H9 (cell line): ENCODE results near the gene TSPO. TPM values are rescaled to one million over a fixed set of nuclear protein-coding genes. Genes with fewer than 3 reads are reported as not detected.

Source experiments
- DNase-seq: peaks from one replicate; pipeline ENCODE4 v3.0.0-alpha.2; 2017
- H2AFZ ChIP-seq: one replicate; pipeline ENCODE4 v1.6.1; 2013; ENCODE audit warnings: mild to moderate bottlenecking, low read length, control low read depth, moderate library complexity
- H2AK5ac ChIP-seq: 2 replicates; pipeline ENCODE4 v1.6.1; 2013; ENCODE audit warnings: low read length, control low read depth, mixed read lengths; ENCODE audit not compliant: insufficient read length
- H2BK120ac ChIP-seq: one replicate; pipeline ENCODE4 v1.6.1; 2013; ENCODE audit warnings: low read depth, mild to moderate bottlenecking, low read length, control low read depth, inconsistent platforms; ENCODE audit not compliant: poor library complexity, severe bottlenecking
- H2BK12ac ChIP-seq: 2 replicates; pipeline ENCODE4 v1.6.1; 2013; ENCODE audit warnings: low read length, control low read depth, mixed read lengths, low read depth; ENCODE audit not compliant: insufficient read length
- H2BK15ac ChIP-seq: 2 replicates; pipeline ENCODE4 v1.6.1; 2013; ENCODE audit warnings: low read depth, low read length, control low read depth
- H2BK20ac ChIP-seq: one replicate; pipeline ENCODE4 v1.6.1; 2013; ENCODE audit warnings: low read depth, mild to moderate bottlenecking, low read length, control low read depth, inconsistent platforms; ENCODE audit not compliant: poor library complexity, severe bottlenecking
- H2BK5ac ChIP-seq: 2 replicates; pipeline ENCODE4 v1.6.1; 2013; ENCODE audit warnings: low read length, control low read depth, mixed read lengths; ENCODE audit not compliant: insufficient read length
- H3K14ac ChIP-seq: 2 replicates; pipeline ENCODE4 v1.6.1; 2013; ENCODE audit warnings: low read length, control low read depth; ENCODE audit not compliant: insufficient read depth
- H3K18ac ChIP-seq: 2 replicates; pipeline ENCODE4 v1.6.1; 2013; ENCODE audit warnings: low read depth, mild to moderate bottlenecking, mixed read lengths, low read length, control low read depth; ENCODE audit not compliant: insufficient read length
- H3K23ac ChIP-seq: 2 replicates; pipeline ENCODE4 v1.6.1; 2013; ENCODE audit warnings: low read length, control low read depth, mixed read lengths, low read depth; ENCODE audit not compliant: insufficient read length
- H3K23me2 ChIP-seq: 2 replicates; pipeline ENCODE4 v1.6.1; 2013; ENCODE audit warnings: low read depth, mild to moderate bottlenecking, mixed read lengths, low read length, control low read depth; ENCODE audit not compliant: insufficient read length, poor library complexity, severe bottlenecking
- H3K27ac ChIP-seq: 2 replicates; pipeline ENCODE4 v1.5.1; 2013; ENCODE audit warnings: low read length, control low read depth, mixed read lengths, low read depth; ENCODE audit not compliant: insufficient read length
- H3K27me3 ChIP-seq: 2 replicates; pipeline ENCODE4 v1.6.1; 2013; ENCODE audit warnings: low read length, control low read depth, inconsistent platforms; ENCODE audit not compliant: insufficient read depth
- H3K4ac ChIP-seq: 2 replicates; pipeline ENCODE4 v1.6.1; 2013; ENCODE audit warnings: low read depth, mild to moderate bottlenecking, control low read depth, inconsistent platforms, low read length, moderate library complexity
- H3K4me1 ChIP-seq: 2 replicates; pipeline ENCODE4 v1.6.1; 2013; ENCODE audit warnings: low read length, control low read depth, inconsistent platforms; ENCODE audit not compliant: insufficient read depth
- H3K4me2 ChIP-seq: 2 replicates; pipeline ENCODE4 v1.6.1; 2013; ENCODE audit warnings: low read length, control low read depth, mixed read lengths; ENCODE audit not compliant: insufficient read length, insufficient read depth
- H3K56ac ChIP-seq: 2 replicates; pipeline ENCODE4 v1.6.1; 2013; ENCODE audit warnings: low read depth, mild to moderate bottlenecking, mixed read lengths, low read length, control low read depth; ENCODE audit not compliant: insufficient read length
- H3K79me1 ChIP-seq: 2 replicates; pipeline ENCODE4 v1.6.1; 2013; ENCODE audit warnings: low read depth, mild to moderate bottlenecking, moderate library complexity, low read length, control low read depth, inconsistent platforms; ENCODE audit not compliant: insufficient read depth, poor library complexity, severe bottlenecking
- H3K79me2 ChIP-seq: 2 replicates; pipeline ENCODE4 v1.6.1; 2013; ENCODE audit warnings: low read length, control low read depth, inconsistent platforms; ENCODE audit not compliant: insufficient read depth
- H3K9ac ChIP-seq: 2 replicates; pipeline ENCODE4 v1.6.1; 2013; ENCODE audit warnings: low read length, control low read depth, mixed read lengths; ENCODE audit not compliant: insufficient read length; ENCODE audit errors: extremely low read depth
- H3K9me3 ChIP-seq: one replicate; pipeline ENCODE4 v1.6.1; 2013; ENCODE audit warnings: low read depth, low read length, inconsistent platforms; ENCODE audit not compliant: control insufficient read depth
- H3T11ph ChIP-seq: one replicate; pipeline ENCODE4 v1.6.1; 2013; ENCODE audit warnings: mild to moderate bottlenecking, low read length, control low read depth, inconsistent platforms
- H4K20me1 ChIP-seq: one replicate; pipeline ENCODE4 v1.6.1; 2013; ENCODE audit not compliant: control insufficient read depth, insufficient read length, insufficient read depth
- H4K5ac ChIP-seq: 2 replicates; pipeline ENCODE4 v1.6.1; 2013; ENCODE audit warnings: low read depth, mild to moderate bottlenecking, mixed read lengths, low read length, control low read depth; ENCODE audit not compliant: insufficient read length
- H4K8ac ChIP-seq: replicated peaks from 2 replicates; pipeline ENCODE4 v1.6.1; 2013; ENCODE audit warnings: low read length, control low read depth, mixed read lengths, low read depth; ENCODE audit not compliant: insufficient read length
- H4K91ac ChIP-seq: 2 replicates; pipeline ENCODE4 v1.6.1; 2013; ENCODE audit warnings: low read depth, mild to moderate bottlenecking, moderate library complexity, mixed read lengths, low read length, control low read depth; ENCODE audit not compliant: insufficient read length
- H3K27ac Mint-ChIP-seq, 3 experiments: 2 replicates in 2 of 3; 3 replicates in 1 of 3; pipeline ENCODE4 v1.8.0; 2020 to 2021; ENCODE audit warnings: mixed read lengths in 3 of 3, mild to moderate bottlenecking in 1 of 3, moderate library complexity in 1 of 3
- H3K27me3 Mint-ChIP-seq: 2 replicates; pipeline ENCODE4 v1.8.0; 2021; ENCODE audit warnings: low read depth, mild to moderate bottlenecking, moderate library complexity, mixed read lengths
- H3K36me3 Mint-ChIP-seq, 3 experiments: 2 replicates in 2 of 3; 3 replicates in 1 of 3; pipeline ENCODE4 v1.8.0; 2020 to 2021; ENCODE audit warnings: low read depth in 3 of 3, mixed read lengths in 3 of 3; ENCODE audit not compliant: insufficient read depth in 1 of 3
- H3K4me1 Mint-ChIP-seq, 2 experiments: 2 replicates each; pipeline ENCODE4 v1.8.0; 2020; ENCODE audit warnings: mixed read lengths in 2 of 2
- H3K4me3 Mint-ChIP-seq, 2 experiments: 2 replicates in 1 of 2; 3 replicates in 1 of 2; pipeline ENCODE4 v1.8.0; 2020 to 2021; ENCODE audit warnings: mild to moderate bottlenecking in 2 of 2, mixed read lengths in 2 of 2, moderate library complexity in 1 of 2
- H3K9me3 Mint-ChIP-seq, 2 experiments: 2 replicates in 1 of 2; 3 replicates in 1 of 2; pipeline ENCODE4 v1.8.0; 2020; ENCODE audit warnings: mild to moderate bottlenecking in 2 of 2, mixed read lengths in 2 of 2, moderate library complexity in 1 of 2
- CTCF ChIP-seq: fragments of 200-600 bp; sonication (generic); conservative IDR thresholded peaks from 3 replicates; pipeline ENCODE4 v1.8.0; 2021; ENCODE audit warnings: antibody characterized with exemption, mild to moderate bottlenecking
- WGBS: extraction: QIAGEN DNeasy Blood & Tissue Kit; methylation state at CpG from one replicate; pipeline ENCODE4 v1.1.7; 2013; ENCODE audit warnings: missing lambda C conversion rate, low lambda C conversion rate, mixed read lengths; ENCODE audit not compliant: insufficient read length; ENCODE audit errors: extremely low coverage; 5-methylcytosine and 5-hydroxymethylcytosine counted together
- total RNA-seq: library from RNA; stranded (reverse); gene quantifications from 2 replicates; pipeline ENCODE4 v1.2.1, GENCODE V29; 2021

The TSPO gene
- total RNA-seq, 1 experiment from 2014 or later: 14.8 TPM

GRCh38 chr22:43131773-43132501 lies 19.4 kb upstream of the TSPO start:
- no peak overlapping the region for H2AK5ac ChIP-seq
- H3K14ac ChIP-seq: no peak overlapping the region
- H3K4me1 ChIP-seq: no peaks in the 10 kb centered on the region
- H3K79me2 ChIP-seq: no peaks in the 10 kb centered on the region
- H3K56ac ChIP-seq: no peak overlapping the region
- no peak overlapping the region for H3K4me2 ChIP-seq
- H3K9me3 Mint-ChIP-seq: no peaks in the 10 kb centered on the region
- H3K18ac ChIP-seq: no peak overlapping the region
- H3K4me1 Mint-ChIP-seq: peaks cover 9 to 12% of the 10 kb centered on the region in 2 experiments
- H2AFZ ChIP-seq: no peak overlapping the region
- no peak overlapping the region for H2BK12ac ChIP-seq
- H3K4me3 Mint-ChIP-seq: no peak overlapping the region
- H4K20me1 ChIP-seq: no peaks in the 10 kb centered on the region
- H4K5ac ChIP-seq: no peak overlapping the region
- H3T11ph ChIP-seq: no peak overlapping the region
- H2BK120ac ChIP-seq: no peak overlapping the region
- H3K79me1 ChIP-seq: no peaks in the 10 kb centered on the region
- WGBS: no CpG with 5 or more reads among the region's 17 CpGs
- no peak for TF ChIP-seq CTCF
- H2BK20ac ChIP-seq: no peak overlapping the region
- no peaks in the 10 kb centered on the region for H3K9me3 ChIP-seq
- peaks cover 13 to 47% (median 45%) of the 10 kb centered on the region in 3 experiments; a peak in 6 of 7 replicates for H3K36me3 Mint-ChIP-seq
- H2BK15ac ChIP-seq: no peak overlapping the region
- H3K27ac Mint-ChIP-seq: peak overlapping the region in 1 of 3 experiments; percentile 22; a peak in 1 of 7 replicates
- H4K91ac ChIP-seq: no peak overlapping the region
- no peak overlapping the region for H3K23ac ChIP-seq
- no peak overlapping the region for H3K4ac ChIP-seq
- H3K27me3 Mint-ChIP-seq: no peaks in the 10 kb centered on the region
- H3K27me3 ChIP-seq: no peaks in the 10 kb centered on the region
- no peak overlapping the region for H3K9ac ChIP-seq
- no peak overlapping the region for H3K27ac ChIP-seq
- no peaks in the 10 kb centered on the region for H3K23me2 ChIP-seq
- no peak for DNase-seq
- no peak overlapping the region for H4K8ac ChIP-seq
- no peak overlapping the region for H2BK5ac ChIP-seq
